GM12878 (cell line): Measurements from ENCODE around the gene EYS.

Source experiments
- EZH2 ChIP-seq: IDR thresholded peaks from 2 replicates; pipeline ENCODE4 v1.6.1; 2012; ENCODE audit warnings: low read depth, mild to moderate bottlenecking, control low read depth, inconsistent platforms, low read length, borderline replicate concordance; ENCODE audit not compliant: control insufficient read depth
- NR2C1 ChIP-seq: fragments of 450-650 bp; IDR thresholded peaks from 2 replicates; pipeline ENCODE4 v1.6.1; 2017; ENCODE audit warnings: antibody characterized with exemption, mild to moderate bottlenecking, moderate library complexity
- PBX3 ChIP-seq: IDR thresholded peaks from 2 replicates; pipeline ENCODE4 v1.6.1; 2011; ENCODE audit warnings: mild to moderate bottlenecking, low read depth, low read length, moderate library complexity; ENCODE audit not compliant: insufficient replicate concordance
- POLR2A ChIP-seq: IDR thresholded peaks from 2 replicates; pipeline ENCODE4 v1.6.1; 2011; ENCODE audit warnings: low read depth, mild to moderate bottlenecking, low read length
- SIN3A ChIP-seq: IDR thresholded peaks from 2 replicates; pipeline ENCODE4 v1.6.1; 2012; ENCODE audit warnings: low read depth, low read length, improper control_type of control experiment
- SMC3 ChIP-seq: IDR thresholded peaks from 2 replicates; pipeline ENCODE4 v1.6.1; 2011; ENCODE audit warnings: low read length, improper control_type of control experiment, borderline replicate concordance
- ZNF384 ChIP-seq: IDR thresholded peaks from 2 replicates; pipeline ENCODE4 v1.6.1; 2012; ENCODE audit warnings: low read depth, mild to moderate bottlenecking, low read length, improper control_type of control experiment, borderline replicate concordance
- ZNF622 ChIP-seq: fragments of 450-650 bp; IDR thresholded peaks from 2 replicates; pipeline ENCODE4 v1.6.1; 2017; ENCODE audit warnings: mild to moderate bottlenecking, inconsistent platforms
- TF ChIP-seq, protein P1 (sequence below): fragments of 450-650 bp; IDR thresholded peaks from 2 replicates; pipeline ENCODE4 v1.6.1; 2014; ENCODE audit warnings: mild to moderate bottlenecking
- TF ChIP-seq, protein P2 (sequence below), 3 experiments: IDR thresholded peaks in 2 of 3; conservative IDR thresholded peaks in 1 of 3; 2 replicates each; pipeline ENCODE4 v1.5.1; 2011; ENCODE audit warnings: low read depth in 3 of 3, low read length in 3 of 3, mild to moderate bottlenecking in 3 of 3, control low read depth in 2 of 3, moderate library complexity in 2 of 3, inconsistent platforms in 1 of 3, mixed read lengths in 1 of 3; ENCODE audit not compliant: control insufficient read depth in 2 of 3, insufficient read depth in 1 of 3; ENCODE audit errors: extremely low read depth in 1 of 3

DNA sequence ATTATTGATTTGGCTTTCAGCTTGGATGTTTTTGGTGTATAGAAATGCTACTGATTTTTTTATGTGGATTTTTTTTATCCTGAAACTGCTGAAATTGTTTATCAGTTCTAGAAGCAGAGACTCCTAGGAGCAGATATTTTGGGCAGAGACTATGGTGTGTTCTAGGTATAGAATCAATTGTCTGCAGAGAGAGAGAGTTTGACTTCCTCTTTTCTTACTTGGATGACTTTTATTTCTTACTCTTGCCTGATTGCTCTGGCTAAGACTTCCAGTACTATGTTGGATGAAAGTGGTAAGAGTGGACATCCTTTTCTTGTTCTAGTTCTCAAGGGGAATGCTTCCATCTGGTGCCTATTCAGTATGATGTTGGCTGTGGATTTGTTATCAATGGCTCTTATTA, 1700.8 kb downstream of the EYS start:
- TF ChIP-seq EZH2 (no peak), ZNF622 (no peak), PBX3 (no peak), ZNF384 (no peak), POLR2A (no peak), NR2C1 (no peak), SIN3A (no peak), SMC3 (no peak)
- TF ChIP-seq, protein P1, sequence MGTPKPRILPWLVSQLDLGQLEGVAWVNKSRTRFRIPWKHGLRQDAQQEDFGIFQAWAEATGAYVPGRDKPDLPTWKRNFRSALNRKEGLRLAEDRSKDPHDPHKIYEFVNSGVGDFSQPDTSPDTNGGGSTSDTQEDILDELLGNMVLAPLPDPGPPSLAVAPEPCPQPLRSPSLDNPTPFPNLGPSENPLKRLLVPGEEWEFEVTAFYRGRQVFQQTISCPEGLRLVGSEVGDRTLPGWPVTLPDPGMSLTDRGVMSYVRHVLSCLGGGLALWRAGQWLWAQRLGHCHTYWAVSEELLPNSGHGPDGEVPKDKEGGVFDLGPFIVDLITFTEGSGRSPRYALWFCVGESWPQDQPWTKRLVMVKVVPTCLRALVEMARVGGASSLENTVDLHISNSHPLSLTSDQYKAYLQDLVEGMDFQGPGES = no peak
- TF ChIP-seq, protein P2, sequence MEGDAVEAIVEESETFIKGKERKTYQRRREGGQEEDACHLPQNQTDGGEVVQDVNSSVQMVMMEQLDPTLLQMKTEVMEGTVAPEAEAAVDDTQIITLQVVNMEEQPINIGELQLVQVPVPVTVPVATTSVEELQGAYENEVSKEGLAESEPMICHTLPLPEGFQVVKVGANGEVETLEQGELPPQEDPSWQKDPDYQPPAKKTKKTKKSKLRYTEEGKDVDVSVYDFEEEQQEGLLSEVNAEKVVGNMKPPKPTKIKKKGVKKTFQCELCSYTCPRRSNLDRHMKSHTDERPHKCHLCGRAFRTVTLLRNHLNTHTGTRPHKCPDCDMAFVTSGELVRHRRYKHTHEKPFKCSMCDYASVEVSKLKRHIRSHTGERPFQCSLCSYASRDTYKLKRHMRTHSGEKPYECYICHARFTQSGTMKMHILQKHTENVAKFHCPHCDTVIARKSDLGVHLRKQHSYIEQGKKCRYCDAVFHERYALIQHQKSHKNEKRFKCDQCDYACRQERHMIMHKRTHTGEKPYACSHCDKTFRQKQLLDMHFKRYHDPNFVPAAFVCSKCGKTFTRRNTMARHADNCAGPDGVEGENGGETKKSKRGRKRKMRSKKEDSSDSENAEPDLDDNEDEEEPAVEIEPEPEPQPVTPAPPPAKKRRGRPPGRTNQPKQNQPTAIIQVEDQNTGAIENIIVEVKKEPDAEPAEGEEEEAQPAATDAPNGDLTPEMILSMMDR (IDR thresholded peaks at IDR 0.05 in 2 of 3, conservative IDR thresholded peaks at IDR 0.05 in 1 of 3; ENCODE audit: control insufficient read depth in 2 of 3, extremely low read depth in 1 of 3, insufficient read depth in 1 of 3, low read depth in 3 of 3, low read length in 3 of 3) = no peak
